A673 (cell line): ENCODE data around the gene TCERG1L. TPM values are rescaled to one million over a fixed set of nuclear protein-coding genes. Genes with fewer than 3 reads are reported as not detected.

Experiments
- BruUV-seq: library from RNA; stranded (reverse); fragments of 400-500 nt; replicated peaks from 2 replicates; lab custom pipeline; 2021; lab: Mats Ljungman, UMichigan
- CTCF ChIA-PET: fragments of 300-600 bp; sonication (Branson Sonifier 250); formaldehyde crosslinking; loops from one replicate; lab custom pipeline; 2022; ENCODE audit warnings: antibody characterized with exemption; lab: Charles Lee
- POLR2A ChIA-PET: fragments of 300-600 bp; sonication (Branson Sonifier 250); formaldehyde crosslinking; loops from one replicate; lab custom pipeline; 2022; ENCODE audit warnings: antibody characterized with exemption; ENCODE audit not compliant: low non-redundant PET; lab: Charles Lee
- DNase-seq: peaks from one replicate; pipeline ENCODE4 v3.0.0-alpha.2; 2015; ENCODE audit warnings: low spot score
- H3K27ac ChIP-seq: fragments of 200-600 bp; sonication (generic); 2 replicates; pipeline ENCODE4 v1.5.1; 2016; ENCODE audit warnings: mixed run types, low read depth, mild to moderate bottlenecking, mixed read lengths, antibody characterized with exemption, low read length; ENCODE audit not compliant: poor library complexity, severe bottlenecking
- H3K27me3 ChIP-seq: fragments of 200-600 bp; sonication (generic); replicated peaks from 2 replicates; pipeline ENCODE4 v1.6.1; 2017; ENCODE audit warnings: mixed run types, low read depth, mild to moderate bottlenecking, mixed read lengths, antibody characterized with exemption, low read length; ENCODE audit not compliant: insufficient read depth, poor library complexity
- H3K36me3 ChIP-seq: fragments of 200-600 bp; sonication (generic); 2 replicates; pipeline ENCODE4 v1.6.1; 2016; ENCODE audit warnings: mixed run types, mild to moderate bottlenecking, mixed read lengths, antibody characterized with exemption, low read length; ENCODE audit not compliant: insufficient read depth, poor library complexity, severe bottlenecking
- H3K4me1 ChIP-seq: fragments of 200-600 bp; sonication (generic); 2 replicates; pipeline ENCODE4 v1.6.1; 2017; ENCODE audit warnings: mixed run types, mild to moderate bottlenecking, mixed read lengths, antibody characterized with exemption, low read length; ENCODE audit not compliant: insufficient read depth, poor library complexity, severe bottlenecking
- H3K4me3 ChIP-seq: fragments of 200-600 bp; sonication (generic); 2 replicates; pipeline ENCODE4 v1.5.1; 2016; ENCODE audit warnings: low read depth, mixed run types, mild to moderate bottlenecking, mixed read lengths, low read length; ENCODE audit not compliant: poor library complexity, severe bottlenecking
- H3K9me3 ChIP-seq: fragments of 200-600 bp; sonication (generic); 2 replicates; pipeline ENCODE4 v1.6.1; 2016; ENCODE audit warnings: mixed run types, low read depth, mild to moderate bottlenecking, mixed read lengths, antibody characterized with exemption, low read length; ENCODE audit not compliant: poor library complexity, severe bottlenecking
- EZH2 ChIP-seq: fragments of 200-600 bp; sonication (generic); IDR thresholded peaks from 2 replicates; pipeline ENCODE4 v1.6.1; 2017; ENCODE audit warnings: borderline replicate concordance, low read depth, mild to moderate bottlenecking, mixed read lengths, antibody characterized with exemption, low read length; ENCODE audit not compliant: poor library complexity, severe bottlenecking
- intact Hi-C: fragments of 100-400 bp; cut with micrococcal nuclease; formaldehyde crosslinking; loops from one replicate; pipeline ENCODE4 v1.10.0; 2022; ENCODE audit not compliant: unreplicated experiment
- total RNA-seq: library from RNA; stranded (reverse); gene quantifications from 2 replicates; pipeline ENCODE4 v1.2.3, GENCODE V29; 2021
- TF ChIP-seq, protein P1 (sequence below): fragments of 300-800, 200-600 bp; sonication (generic); conservative IDR thresholded peaks from 2 replicates; pipeline ENCODE4 v1.5.1; 2017; ENCODE audit warnings: low read depth, mild to moderate bottlenecking, antibody characterized with exemption, low read length, moderate library complexity, mixed read lengths

The TCERG1L gene
- total RNA-seq, 1 experiment from 2014 or later: 16.3 TPM

DNA sequence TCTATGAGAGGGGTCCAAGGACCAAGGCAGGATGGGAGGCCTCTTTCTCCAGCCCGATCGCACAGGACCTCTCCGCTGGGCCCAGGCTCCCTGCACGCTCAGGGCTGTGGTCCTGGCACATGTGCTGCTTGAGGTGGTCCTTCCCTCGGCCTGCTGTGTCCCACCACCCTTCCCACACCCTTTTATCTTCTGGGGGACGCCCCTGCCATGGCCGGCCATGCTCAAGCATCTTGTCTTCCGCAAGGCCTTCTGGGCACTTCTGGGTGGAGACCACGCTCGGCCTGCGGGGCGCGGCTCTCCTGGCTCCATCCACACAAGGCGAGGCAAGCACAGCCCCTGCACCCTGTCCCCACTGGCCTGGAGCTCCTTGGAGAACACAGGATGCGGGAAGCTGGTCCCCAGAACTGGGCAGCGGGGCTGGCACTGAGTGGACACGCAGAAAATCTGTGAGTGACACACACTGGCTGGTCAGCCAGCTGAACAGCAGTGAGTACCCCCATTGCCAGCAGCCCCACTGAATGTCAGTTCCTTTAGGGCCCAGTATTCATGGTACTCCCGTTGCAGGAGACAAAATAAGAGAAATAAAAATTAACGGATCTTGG is 115.9 kb downstream of the TCERG1L start:
- ChIA-PET CTCF (no interaction called here), POLR2A (no interaction called here)
- Histone ChIP-seq H3K4me1 (no peaks in the 10 kb centered on the region), H3K9me3 (no peaks in the 10 kb centered on the region), H3K36me3 (no peaks in the 10 kb centered on the region), H3K27ac (no peak overlapping the region), H3K4me3 (no peak overlapping the region), H3K27me3 (no peaks in the 10 kb centered on the region)
- intact Hi-C loops: no loop called here
- no peak for DNase-seq
- BruUV-seq: no TSS peak
- TF ChIP-seq, protein P1, sequence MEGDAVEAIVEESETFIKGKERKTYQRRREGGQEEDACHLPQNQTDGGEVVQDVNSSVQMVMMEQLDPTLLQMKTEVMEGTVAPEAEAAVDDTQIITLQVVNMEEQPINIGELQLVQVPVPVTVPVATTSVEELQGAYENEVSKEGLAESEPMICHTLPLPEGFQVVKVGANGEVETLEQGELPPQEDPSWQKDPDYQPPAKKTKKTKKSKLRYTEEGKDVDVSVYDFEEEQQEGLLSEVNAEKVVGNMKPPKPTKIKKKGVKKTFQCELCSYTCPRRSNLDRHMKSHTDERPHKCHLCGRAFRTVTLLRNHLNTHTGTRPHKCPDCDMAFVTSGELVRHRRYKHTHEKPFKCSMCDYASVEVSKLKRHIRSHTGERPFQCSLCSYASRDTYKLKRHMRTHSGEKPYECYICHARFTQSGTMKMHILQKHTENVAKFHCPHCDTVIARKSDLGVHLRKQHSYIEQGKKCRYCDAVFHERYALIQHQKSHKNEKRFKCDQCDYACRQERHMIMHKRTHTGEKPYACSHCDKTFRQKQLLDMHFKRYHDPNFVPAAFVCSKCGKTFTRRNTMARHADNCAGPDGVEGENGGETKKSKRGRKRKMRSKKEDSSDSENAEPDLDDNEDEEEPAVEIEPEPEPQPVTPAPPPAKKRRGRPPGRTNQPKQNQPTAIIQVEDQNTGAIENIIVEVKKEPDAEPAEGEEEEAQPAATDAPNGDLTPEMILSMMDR: no peak

DNA sequence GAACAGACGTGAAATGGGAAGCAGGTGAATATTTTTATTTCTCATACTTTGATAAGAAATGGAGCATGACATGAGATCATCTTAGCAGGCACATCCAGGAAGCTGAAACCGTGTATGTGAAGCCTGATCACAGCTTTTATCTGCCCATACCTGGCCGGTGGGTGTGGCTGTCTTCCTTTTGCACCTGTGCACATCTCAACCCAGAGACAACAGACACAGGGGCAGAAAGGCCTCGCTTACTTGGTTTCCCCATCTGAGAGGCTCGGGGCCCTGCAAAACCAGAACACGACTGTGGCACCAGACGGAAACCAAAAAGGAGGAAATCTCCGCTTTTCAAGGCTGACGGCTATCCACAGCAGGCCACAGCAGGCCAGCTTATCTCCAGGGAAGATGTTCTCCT is 116.4 kb downstream of the TCERG1L start:
- no peak overlapping the region for H3K4me3 ChIP-seq
- no TSS peak for BruUV-seq

DNA sequence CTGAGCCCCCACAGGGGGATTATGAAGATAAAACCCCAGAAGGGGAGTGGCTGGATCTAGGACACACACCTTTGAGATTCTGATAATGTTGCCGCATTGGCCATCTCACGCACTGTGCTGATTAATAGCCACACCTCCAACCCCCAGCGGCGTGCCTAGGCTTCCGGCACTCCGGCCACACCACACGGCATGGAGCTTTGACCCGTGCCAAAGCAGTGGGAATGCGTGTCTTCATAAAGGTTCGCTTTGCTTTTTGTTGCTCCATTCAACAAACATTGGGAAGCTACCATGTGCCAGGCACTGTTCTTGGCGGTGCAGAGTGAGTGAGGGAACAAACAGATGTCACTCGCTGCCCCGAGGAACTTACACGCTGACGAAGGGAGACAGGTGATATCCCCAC is 117.6 kb downstream of the TCERG1L start:
- intact Hi-C loops: no loop called here
- Histone ChIP-seq H3K27ac (no peak overlapping the region), H3K4me1 (no peaks in the 10 kb centered on the region), H3K36me3 (no peaks in the 10 kb centered on the region), H3K27me3 (no peaks in the 10 kb centered on the region), H3K4me3 (no peak overlapping the region), H3K9me3 (no peaks in the 10 kb centered on the region)
- TF ChIP-seq, protein P1: no peak
- TF ChIP-seq EZH2: no peak
- POLR2A ChIA-PET: no interaction called here
- no TSS peak for BruUV-seq
- CTCF ChIA-PET: no interaction called here
- no peak for DNase-seq

More for the DNA sequence above, 116.4 kb downstream of the TCERG1L start:
- TF ChIP-seq, protein P1: no peak
- no peak for TF ChIP-seq EZH2
- Histone ChIP-seq H3K36me3 (no peaks in the 10 kb centered on the region), H3K27me3 (no peaks in the 10 kb centered on the region), H3K9me3 (no peaks in the 10 kb centered on the region), H3K27ac (no peak overlapping the region), H3K4me1 (no peaks in the 10 kb centered on the region)
- intact Hi-C loops: no loop called here
- ChIA-PET CTCF (no interaction called here), POLR2A (no interaction called here)
- no peak for DNase-seq
